SK-N-MC (cell line): ENCODE data around the gene KANSL1.

Experiments used
- EZH2 ChIP-seq: fragments of 200-600 bp; sonication (generic); IDR thresholded peaks from one replicate; pipeline ENCODE4 v1.6.1; 2017; ENCODE audit warnings: antibody characterized with exemption
- FOXP2 ChIP-seq: optimal IDR thresholded peaks from 2 replicates; pipeline ENCODE3; 2011; ENCODE audit warnings: mild to moderate bottlenecking, moderate library complexity; ENCODE audit not compliant: insufficient read depth; ENCODE audit errors: extremely low read length, control extremely low read depth
- POLR2AphosphoS5 ChIP-seq: IDR thresholded peaks from 2 replicates; pipeline ENCODE4 v1.6.1; 2012; ENCODE audit warnings: mild to moderate bottlenecking, low read depth, low read length, borderline replicate concordance

DNA sequence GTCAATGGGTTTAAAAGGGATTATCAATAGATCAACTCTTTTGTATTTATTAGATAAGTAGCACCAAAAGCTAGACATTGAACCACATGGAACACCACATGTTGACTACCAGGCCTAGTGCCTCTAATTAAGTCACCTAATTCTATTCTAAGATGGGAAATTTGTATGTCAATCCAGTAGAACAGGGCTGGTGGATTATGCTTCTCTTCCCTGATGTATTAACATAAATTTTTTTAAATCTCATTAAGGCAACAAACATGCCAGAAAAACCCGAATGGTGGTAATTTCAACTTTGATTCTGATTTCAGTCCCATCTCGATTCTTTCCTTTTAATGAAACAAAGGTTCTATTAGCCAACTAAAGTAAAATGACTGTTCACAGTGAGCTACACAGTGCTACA, 92.6 kb downstream of the KANSL1 start:
- TF ChIP-seq POLR2AphosphoS5 (no peak), EZH2 (no peak), FOXP2 (no peak)
